Activated B cell treated with CpG ODN at 0.5 μM for 24 hours (primary cell): ENCODE data around the gene BCR. TPM values are rescaled to one million over a fixed set of nuclear protein-coding genes. Genes with fewer than 3 reads are reported as not detected.
A peak's percentile ranks its signal among the peaks of the same experiment; 100 is the strongest.

Source experiments
- ATAC-seq: fragments of 200-7000 bp; cut with Tn5 transposase; one replicate; pipeline ENCODE4 v1.10.0; 2021; ENCODE audit warnings: low read depth, mild to moderate bottlenecking, moderate library complexity
- CTCF ChIA-PET: fragments of 350-600 bp; sonication (Branson Sonifier 250); formaldehyde crosslinking; loops from one replicate; lab custom pipeline; 2021; ENCODE audit warnings: antibody characterized with exemption; lab: Charles Lee
- POLR2A ChIA-PET: fragments of 350-600 bp; sonication (Branson Sonifier 250); formaldehyde crosslinking; loops from one replicate; lab custom pipeline; 2021; ENCODE audit warnings: antibody characterized with exemption; lab: Charles Lee
- DNase-seq: peaks from one replicate; pipeline ENCODE4 v3.0.0; 2022
- H3K27ac Mint-ChIP-seq: one replicate; pipeline ENCODE4 v1.8.0; 2020; ENCODE audit warnings: mixed read lengths
- H3K27me3 Mint-ChIP-seq: one replicate; pipeline ENCODE4 v1.8.0; 2021; ENCODE audit warnings: mixed read lengths
- H3K36me3 Mint-ChIP-seq: one replicate; pipeline ENCODE4 v1.8.0; 2021; ENCODE audit warnings: low read depth, mixed read lengths
- H3K4me1 Mint-ChIP-seq: one replicate; pipeline ENCODE4 v1.8.0; 2021; ENCODE audit warnings: mixed read lengths
- H3K4me3 Mint-ChIP-seq: one replicate; pipeline ENCODE4 v1.8.0; 2020; ENCODE audit warnings: mild to moderate bottlenecking, mixed read lengths
- H3K9me3 Mint-ChIP-seq: one replicate; pipeline ENCODE4 v1.8.0; 2020; ENCODE audit warnings: mixed read lengths
- CTCF ChIP-seq: fragments of 200-600 bp; IDR thresholded peaks from one replicate; pipeline ENCODE4 v1.8.0; 2022; ENCODE audit warnings: antibody characterized with exemption, mild to moderate bottlenecking
- intact Hi-C: fragments of 100-400 bp; cut with micrococcal nuclease; formaldehyde crosslinking; loops from one replicate; pipeline ENCODE4 v1.15.1; 2024
- total RNA-seq: library from RNA; stranded (reverse); gene quantifications from 2 replicates; pipeline ENCODE4 v1.2.3, GENCODE V29; 2022

The BCR gene
- total RNA-seq, 1 donor from 2014 or later = 20.9 TPM

- no peak for TF ChIP-seq CTCF
- POLR2A ChIA-PET = no interaction called here
- Mint-ChIP-seq H3K4me1 (no peaks in the 10 kb centered on the region), H3K27me3 (no peaks in the 10 kb centered on the region), H3K9me3 (no peaks in the 10 kb centered on the region), H3K27ac (no peak overlapping the region), H3K4me3 (no peak overlapping the region), H3K36me3 (peaks cover 50% of the 10 kb centered on the region)
- no peak for ATAC-seq
- DNase-seq = no peak
- CTCF ChIA-PET = no interaction called here
- intact Hi-C loops = no loop called here
Observed at GRCh38 chr22:23288301-23289129, 108.2 kb downstream of the BCR start.

GRCh38 chr22:23289130-23289503 lies 108.8 kb downstream of the BCR start:
- Mint-ChIP-seq H3K36me3 (peaks cover 56% of the 10 kb centered on the region), H3K27me3 (no peaks in the 10 kb centered on the region), H3K4me3 (no peak overlapping the region), H3K4me1 (no peaks in the 10 kb centered on the region), H3K27ac (no peak overlapping the region), H3K9me3 (no peaks in the 10 kb centered on the region)
- DNase-seq (no peak), ATAC-seq (no peak)
- ChIA-PET POLR2A (no interaction called here), CTCF (interaction anchor here (1.7 to 2.1 kb wide), 2 partner anchors 111 to 125 kb away, joined by 3 to 8 read pairs; no protein-coding TSS in a partner anchor)
- TF ChIP-seq CTCF = no peak
- intact Hi-C loops = no loop called here

GRCh38 chr22:23289851-23290724 lies 109.8 kb downstream of the BCR start:
- intact Hi-C loops = loop anchor here (1.0 kb wide), 2 partner anchors 162 to 331 kb away; no protein-coding TSS in a partner anchor
- Mint-ChIP-seq H3K27ac (no peak overlapping the region), H3K4me1 (no peaks in the 10 kb centered on the region), H3K9me3 (no peaks in the 10 kb centered on the region), H3K36me3 (peaks cover 59% of the 10 kb centered on the region), H3K27me3 (no peaks in the 10 kb centered on the region), H3K4me3 (no peak overlapping the region)
- CTCF ChIA-PET = interaction anchor here (1.0 to 2.3 kb wide), 7 partner anchors 8 to 331 kb away, joined by 3 to 17 read pairs (median 4); partner anchors contain the start of gene BCR
- POLR2A ChIA-PET = no interaction called here
- peak; percentile 34 for TF ChIP-seq CTCF
- ATAC-seq (peak; percentile 61), DNase-seq (peak; percentile 39)

GRCh38 chr22:23291806-23292452 lies 111.6 kb downstream of the BCR start:
- ChIA-PET POLR2A (no interaction called here), CTCF (interaction anchor here (1.7 to 2.3 kb wide), 2 partner anchors 10 to 333 kb away, joined by 6 to 17 read pairs; no protein-coding TSS in a partner anchor)
- Mint-ChIP-seq H3K36me3 (peaks cover 56% of the 10 kb centered on the region), H3K4me1 (no peaks in the 10 kb centered on the region), H3K27me3 (no peaks in the 10 kb centered on the region), H3K27ac (no peak overlapping the region), H3K9me3 (no peaks in the 10 kb centered on the region), H3K4me3 (no peak overlapping the region)
- intact Hi-C loops = no loop called here
- TF ChIP-seq CTCF = no peak
- no peak for ATAC-seq
- no peak for DNase-seq
